Measurements from ENCODE around the gene GH1. TPM values are rescaled to one million over a fixed set of nuclear protein-coding genes. Genes with fewer than 3 reads are reported as not detected.

Gene GH1
- total and polyA plus RNA-seq, 9 donors, result 0.18 TPM; not detected in 8

- Histone ChIP-seq H3K36me3 (ENCODE audit: control insufficient read depth, insufficient read depth, low read length) (peaks cover 36% of the 10 kb centered on the region), H3K4me1 (ENCODE audit: control insufficient read depth, insufficient read depth, low read length) (peaks cover 59% of the 10 kb centered on the region), H3K4me3 (ENCODE audit: low read length) (no peak overlapping the region), H3K27ac (ENCODE audit: low read length) (peak overlapping the region; percentile 3), H3K27me3 (ENCODE audit: control insufficient read depth, insufficient read depth, low read length) (no peaks in the 10 kb centered on the region), H3K9me3 (replicated peaks; ENCODE audit: control insufficient read depth, low read depth, low read length) (no peaks in the 10 kb centered on the region)
- 54% methylated on average over 2 of the region's 4 CpGs for WGBS (ENCODE audit: insufficient coverage)
- DNase-seq, result no peak
These were observed 37.2 kb upstream of the GH1 start for GRCh38 chr17:63955791-63956190.

- Histone ChIP-seq H3K9me3 (replicated peaks; ENCODE audit: control insufficient read depth, low read depth, low read length) (no peaks in the 10 kb centered on the region), H3K27me3 (ENCODE audit: control insufficient read depth, insufficient read depth, low read length) (no peaks in the 10 kb centered on the region), H3K4me1 (ENCODE audit: control insufficient read depth, insufficient read depth, low read length) (peaks cover 59% of the 10 kb centered on the region), H3K27ac (ENCODE audit: low read length) (peak overlapping the region; percentile 6), H3K4me3 (ENCODE audit: low read length) (no peak overlapping the region), H3K36me3 (ENCODE audit: control insufficient read depth, insufficient read depth, low read length) (peaks cover 36% of the 10 kb centered on the region)
- no peak for DNase-seq
- WGBS (ENCODE audit: insufficient coverage), result 84% methylated on average over 7 of the region's 11 CpGs
These were observed 36.6 kb upstream of the GH1 start for GRCh38 chr17:63955232-63955631.

- Histone ChIP-seq H3K4me1 (ENCODE audit: control insufficient read depth, insufficient read depth, low read length) (peaks cover 59% of the 10 kb centered on the region), H3K9me3 (replicated peaks; ENCODE audit: control insufficient read depth, low read depth, low read length) (no peaks in the 10 kb centered on the region), H3K27me3 (ENCODE audit: control insufficient read depth, insufficient read depth, low read length) (no peaks in the 10 kb centered on the region), H3K27ac (ENCODE audit: low read length) (peak overlapping the region; percentile 74), H3K4me3 (ENCODE audit: low read length) (no peak overlapping the region), H3K36me3 (ENCODE audit: control insufficient read depth, insufficient read depth, low read length) (peaks cover 34% of the 10 kb centered on the region)
- peak; percentile 45 for DNase-seq
- 53% methylated on average over 4 of the region's 11 CpGs for WGBS (ENCODE audit: insufficient coverage)
These were observed 35.9 kb upstream of the GH1 start for GRCh38 chr17:63954402-63955063.

GRCh38 chr17:63950940-63951907 is 32.6 kb upstream of the GH1 start:
- no peak overlapping the region for H3K4me3 ChIP-seq (ENCODE audit: low read length)
- 89% methylated on average over 29 of the region's 29 CpGs for WGBS (ENCODE audit: insufficient coverage)
- no peaks in the 10 kb centered on the region for H3K27me3 ChIP-seq (ENCODE audit: control insufficient read depth, insufficient read depth, low read length)
- no peak for DNase-seq
- peaks cover 39% of the 10 kb centered on the region for H3K36me3 ChIP-seq (ENCODE audit: control insufficient read depth, insufficient read depth, low read length)
- peak overlapping the region; percentile 69 for H3K27ac ChIP-seq (ENCODE audit: low read length)
- H3K9me3 ChIP-seq (replicated peaks; ENCODE audit: control insufficient read depth, low read depth, low read length), result no peaks in the 10 kb centered on the region
- H3K4me1 ChIP-seq (ENCODE audit: control insufficient read depth, insufficient read depth, low read length), result peaks cover 59% of the 10 kb centered on the region

GRCh38 chr17:63949576-63950250 is 31.1 kb upstream of the GH1 start:
- Histone ChIP-seq H3K4me3 (ENCODE audit: low read length) (no peak overlapping the region), H3K4me1 (ENCODE audit: control insufficient read depth, insufficient read depth, low read length) (peaks cover 44% of the 10 kb centered on the region), H3K9me3 (replicated peaks; ENCODE audit: control insufficient read depth, low read depth, low read length) (no peaks in the 10 kb centered on the region), H3K27me3 (ENCODE audit: control insufficient read depth, insufficient read depth, low read length) (no peaks in the 10 kb centered on the region), H3K27ac (ENCODE audit: low read length) (peak overlapping the region; percentile 69), H3K36me3 (ENCODE audit: control insufficient read depth, insufficient read depth, low read length) (peaks cover 38% of the 10 kb centered on the region)
- DNase-seq, result peak; percentile 71
- 47% methylated on average over 12 of the region's 18 CpGs for WGBS (ENCODE audit: insufficient coverage)

GRCh38 chr17:63948521-63948920 is 29.9 kb upstream of the GH1 start:
- no peak overlapping the region for H3K4me3 ChIP-seq (ENCODE audit: low read length)
- no peaks in the 10 kb centered on the region for H3K27me3 ChIP-seq (ENCODE audit: control insufficient read depth, insufficient read depth, low read length)
- H3K36me3 ChIP-seq (ENCODE audit: control insufficient read depth, insufficient read depth, low read length), result peaks cover 45% of the 10 kb centered on the region
- H3K27ac ChIP-seq (ENCODE audit: low read length), result no peak overlapping the region
- DNase-seq, result no peak
- peaks cover 33% of the 10 kb centered on the region for H3K4me1 ChIP-seq (ENCODE audit: control insufficient read depth, insufficient read depth, low read length)
- 84% methylated on average over 8 of the region's 9 CpGs for WGBS (ENCODE audit: insufficient coverage)
- no peaks in the 10 kb centered on the region for H3K9me3 ChIP-seq (replicated peaks; ENCODE audit: control insufficient read depth, low read depth, low read length)

- H3K27me3 ChIP-seq (ENCODE audit: control insufficient read depth, insufficient read depth, low read length), result no peaks in the 10 kb centered on the region
- H3K36me3 ChIP-seq (ENCODE audit: control insufficient read depth, insufficient read depth, low read length), result peaks cover 49% of the 10 kb centered on the region
- no peaks in the 10 kb centered on the region for H3K9me3 ChIP-seq (replicated peaks; ENCODE audit: control insufficient read depth, low read depth, low read length)
- peaks cover 32% of the 10 kb centered on the region for H3K4me1 ChIP-seq (ENCODE audit: control insufficient read depth, insufficient read depth, low read length)
- WGBS (ENCODE audit: insufficient coverage), result 76% methylated on average over 18 of the region's 18 CpGs
- H3K4me3 ChIP-seq (ENCODE audit: low read length), result no peak overlapping the region
- H3K27ac ChIP-seq (ENCODE audit: low read length), result no peak overlapping the region
- DNase-seq, result no peak
These were observed 29.2 kb upstream of the GH1 start for GRCh38 chr17:63947711-63948330.

GRCh38 chr17:63946440-63947363 is 28.1 kb upstream of the GH1 start:
- H3K36me3 ChIP-seq (ENCODE audit: control insufficient read depth, insufficient read depth, low read length), result peaks cover 52% of the 10 kb centered on the region
- 28% methylated on average over 6 of the region's 20 CpGs for WGBS (ENCODE audit: insufficient coverage)
- H3K9me3 ChIP-seq (replicated peaks; ENCODE audit: control insufficient read depth, low read depth, low read length), result no peaks in the 10 kb centered on the region
- peak; percentile 41 for DNase-seq
- no peak overlapping the region for H3K27ac ChIP-seq (ENCODE audit: low read length)
- H3K4me3 ChIP-seq (ENCODE audit: low read length), result no peak overlapping the region
- peaks cover 32% of the 10 kb centered on the region for H3K4me1 ChIP-seq (ENCODE audit: control insufficient read depth, insufficient read depth, low read length)
- H3K27me3 ChIP-seq (ENCODE audit: control insufficient read depth, insufficient read depth, low read length), result no peaks in the 10 kb centered on the region

GRCh38 chr17:63945784-63946439 is 27.3 kb upstream of the GH1 start:
- H3K9me3 ChIP-seq (replicated peaks; ENCODE audit: control insufficient read depth, low read depth, low read length), result no peaks in the 10 kb centered on the region
- H3K36me3 ChIP-seq (ENCODE audit: control insufficient read depth, insufficient read depth, low read length), result peaks cover 60% of the 10 kb centered on the region
- H3K4me1 ChIP-seq (ENCODE audit: control insufficient read depth, insufficient read depth, low read length), result peaks cover 32% of the 10 kb centered on the region
- no peak for DNase-seq
- no peak overlapping the region for H3K27ac ChIP-seq (ENCODE audit: low read length)
- H3K27me3 ChIP-seq (ENCODE audit: control insufficient read depth, insufficient read depth, low read length), result no peaks in the 10 kb centered on the region
- no peak overlapping the region for H3K4me3 ChIP-seq (ENCODE audit: low read length)
- 69% methylated on average over 6 of the region's 6 CpGs for WGBS (ENCODE audit: insufficient coverage)

Data from muscle of leg (tissue), 11 donors.